ENCODE data around the gene TMEM18. TPM values are rescaled to one million over a fixed set of nuclear protein-coding genes. Genes with fewer than 3 reads are reported as not detected.

Gene TMEM18
- polyA plus RNA-seq, 1 of the 3 experiments (the other 2 are of a cell fraction): 29.3 TPM

DNA sequence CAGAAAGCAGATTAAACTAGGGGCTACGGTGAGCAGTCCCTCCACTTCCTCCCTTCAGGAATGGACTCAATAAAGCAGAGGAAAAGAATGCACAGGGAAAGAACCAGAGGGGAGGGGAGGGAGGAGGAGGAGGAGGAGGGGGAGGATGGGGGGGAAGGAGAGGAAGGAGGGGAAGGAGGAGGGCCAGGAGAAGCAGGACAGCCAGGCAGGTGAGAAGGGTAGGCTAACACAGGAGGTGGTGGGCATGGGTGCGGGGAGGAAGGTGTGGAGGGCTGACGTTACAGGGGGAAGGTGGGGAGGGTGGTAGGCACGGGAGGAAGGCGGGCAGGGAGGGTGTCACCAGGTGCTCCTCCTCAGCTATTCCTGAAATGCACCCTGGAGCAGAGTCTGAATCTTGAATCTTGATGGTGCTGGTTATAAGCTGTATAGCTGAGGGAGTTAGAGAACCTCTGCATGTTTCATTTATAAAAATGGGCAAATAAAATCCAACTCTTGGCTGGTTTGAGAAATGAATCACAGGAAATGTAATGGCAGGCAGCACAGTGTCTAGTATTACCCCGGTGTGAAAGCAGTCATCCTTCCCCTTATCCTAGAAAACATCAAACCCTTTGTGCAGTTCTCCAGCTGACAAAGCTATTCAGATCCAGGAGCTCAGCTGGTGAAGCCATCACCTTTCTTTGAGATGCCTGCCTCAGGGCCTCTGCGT, 3.4 kb downstream of the TMEM18 start (continued):
- TF ChIP-seq EZH2phosphoT487 (IDR thresholded peaks at IDR 0.05; ENCODE audit: borderline replicate concordance, low read depth) (no peak), FOXJ3 (CRISPR knock-in tag; IDR thresholded peaks at IDR 0.05) (no peak), NFIC (IDR thresholded peaks at IDR 0.05; ENCODE audit: borderline replicate concordance) (peak; percentile 22; the same call in 1 of the 2 replicates)
- TF ChIP-seq, protein P1, sequence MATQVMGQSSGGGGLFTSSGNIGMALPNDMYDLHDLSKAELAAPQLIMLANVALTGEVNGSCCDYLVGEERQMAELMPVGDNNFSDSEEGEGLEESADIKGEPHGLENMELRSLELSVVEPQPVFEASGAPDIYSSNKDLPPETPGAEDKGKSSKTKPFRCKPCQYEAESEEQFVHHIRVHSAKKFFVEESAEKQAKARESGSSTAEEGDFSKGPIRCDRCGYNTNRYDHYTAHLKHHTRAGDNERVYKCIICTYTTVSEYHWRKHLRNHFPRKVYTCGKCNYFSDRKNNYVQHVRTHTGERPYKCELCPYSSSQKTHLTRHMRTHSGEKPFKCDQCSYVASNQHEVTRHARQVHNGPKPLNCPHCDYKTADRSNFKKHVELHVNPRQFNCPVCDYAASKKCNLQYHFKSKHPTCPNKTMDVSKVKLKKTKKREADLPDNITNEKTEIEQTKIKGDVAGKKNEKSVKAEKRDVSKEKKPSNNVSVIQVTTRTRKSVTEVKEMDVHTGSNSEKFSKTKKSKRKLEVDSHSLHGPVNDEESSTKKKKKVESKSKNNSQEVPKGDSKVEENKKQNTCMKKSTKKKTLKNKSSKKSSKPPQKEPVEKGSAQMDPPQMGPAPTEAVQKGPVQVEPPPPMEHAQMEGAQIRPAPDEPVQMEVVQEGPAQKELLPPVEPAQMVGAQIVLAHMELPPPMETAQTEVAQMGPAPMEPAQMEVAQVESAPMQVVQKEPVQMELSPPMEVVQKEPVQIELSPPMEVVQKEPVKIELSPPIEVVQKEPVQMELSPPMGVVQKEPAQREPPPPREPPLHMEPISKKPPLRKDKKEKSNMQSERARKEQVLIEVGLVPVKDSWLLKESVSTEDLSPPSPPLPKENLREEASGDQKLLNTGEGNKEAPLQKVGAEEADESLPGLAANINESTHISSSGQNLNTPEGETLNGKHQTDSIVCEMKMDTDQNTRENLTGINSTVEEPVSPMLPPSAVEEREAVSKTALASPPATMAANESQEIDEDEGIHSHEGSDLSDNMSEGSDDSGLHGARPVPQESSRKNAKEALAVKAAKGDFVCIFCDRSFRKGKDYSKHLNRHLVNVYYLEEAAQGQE (IDR thresholded peaks at IDR 0.05; ENCODE audit: low read depth, low read length): no peak
- TF ChIP-seq, protein P2, sequence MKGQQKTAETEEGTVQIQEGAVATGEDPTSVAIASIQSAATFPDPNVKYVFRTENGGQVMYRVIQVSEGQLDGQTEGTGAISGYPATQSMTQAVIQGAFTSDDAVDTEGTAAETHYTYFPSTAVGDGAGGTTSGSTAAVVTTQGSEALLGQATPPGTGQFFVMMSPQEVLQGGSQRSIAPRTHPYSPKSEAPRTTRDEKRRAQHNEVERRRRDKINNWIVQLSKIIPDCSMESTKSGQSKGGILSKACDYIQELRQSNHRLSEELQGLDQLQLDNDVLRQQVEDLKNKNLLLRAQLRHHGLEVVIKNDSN (IDR thresholded peaks at IDR 0.05; ENCODE audit: borderline replicate concordance, low read depth): no peak

DNA sequence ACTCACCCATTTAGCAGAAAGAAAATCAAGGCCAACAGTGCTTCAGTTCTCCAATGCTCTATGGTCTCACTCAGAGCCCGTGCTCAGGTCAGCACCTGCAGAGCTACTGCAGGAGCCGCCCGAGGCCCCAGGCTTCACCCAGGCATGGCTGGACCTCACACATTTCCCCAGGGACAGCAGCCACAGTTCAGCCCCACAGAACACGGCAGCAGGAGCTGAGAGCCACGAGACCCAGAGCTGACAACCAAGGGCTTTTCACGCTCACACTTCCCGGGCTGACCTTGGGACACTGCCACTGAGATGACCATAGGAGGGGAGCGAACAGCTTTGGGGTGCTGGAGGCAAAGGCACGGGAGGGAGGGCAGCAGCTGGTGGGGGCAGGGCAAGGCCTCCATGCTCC, 4.2 kb downstream of the TMEM18 start:
- 97% methylated on average over 7 of the region's 9 CpGs for WGBS (ENCODE audit: low lambda C conversion rate)
- TF ChIP-seq RXRA (IDR thresholded peaks at IDR 0.05; ENCODE audit: borderline replicate concordance, low read depth) (no peak), GABPA (IDR thresholded peaks at IDR 0.05; ENCODE audit: low read depth) (no peak), JUND (IDR thresholded peaks at IDR 0.05) (no peak), MXI1 (IDR thresholded peaks at IDR 0.05; ENCODE audit: low read depth, low read length) (no peak), FOXM1 (IDR thresholded peaks at IDR 0.05; ENCODE audit: low read depth) (no peak), SIN3A (IDR thresholded peaks at IDR 0.05; ENCODE audit: borderline replicate concordance, low read depth, low read length) (no peak), RAD21 (IDR thresholded peaks at IDR 0.05; ENCODE audit: low read length) (no peak), FOXJ3 (CRISPR knock-in tag; IDR thresholded peaks at IDR 0.05) (no peak)
- TF ChIP-seq, protein P3, sequence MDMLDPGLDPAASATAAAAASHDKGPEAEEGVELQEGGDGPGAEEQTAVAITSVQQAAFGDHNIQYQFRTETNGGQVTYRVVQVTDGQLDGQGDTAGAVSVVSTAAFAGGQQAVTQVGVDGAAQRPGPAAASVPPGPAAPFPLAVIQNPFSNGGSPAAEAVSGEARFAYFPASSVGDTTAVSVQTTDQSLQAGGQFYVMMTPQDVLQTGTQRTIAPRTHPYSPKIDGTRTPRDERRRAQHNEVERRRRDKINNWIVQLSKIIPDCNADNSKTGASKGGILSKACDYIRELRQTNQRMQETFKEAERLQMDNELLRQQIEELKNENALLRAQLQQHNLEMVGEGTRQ (IDR thresholded peaks at IDR 0.05; ENCODE audit: borderline replicate concordance, low read depth, low read length): no peak
- CTCF ChIA-PET: interaction anchor here (1.8 kb wide), 1 partner anchor 143 kb away, joined by 9 read pairs; no protein-coding TSS in a partner anchor

More for the DNA sequence above, 4.2 kb downstream of the TMEM18 start:
- peak overlapping the region; percentile 89 for H3K4me2 ChIP-seq
- H3K9ac ChIP-seq: peak overlapping the region; percentile 45; the same call in 1 of the 2 replicates
- no peaks in the 10 kb centered on the region for H3K9me2 ChIP-seq
- no peak for DNase-seq
- H3K4me1 ChIP-seq (ENCODE audit: control insufficient read depth in 1 of 2, insufficient read depth in 2 of 2, low read depth in 1 of 2, low read length in 1 of 2): peaks cover 24 to 27% of the 10 kb centered on the region in 2 experiments
- H4K20me1 ChIP-seq (ENCODE audit: insufficient read depth): peaks cover 25% of the 10 kb centered on the region
- peak overlapping the region in 1 of 2 experiments; percentile 22; a peak in 1 of 4 replicates for H3K4me3 ChIP-seq (ENCODE audit: low read depth in 2 of 2, low read length in 1 of 2)
- H3K79me2 ChIP-seq (ENCODE audit: insufficient read depth): peaks cover 45% of the 10 kb centered on the region
- POLR2A ChIA-PET: no interaction called here
- no peaks in the 10 kb centered on the region for H3K9me3 ChIP-seq
- H2AFZ ChIP-seq (ENCODE audit: low read depth): no peak overlapping the region
- peaks cover 38% of the 10 kb centered on the region for H3F3A ChIP-seq (replicated peaks; ENCODE audit: insufficient read depth)
- H3K27ac ChIP-seq (ENCODE audit: low read depth in 2 of 2, low read length in 1 of 2): peak overlapping the region in 1 of 2 experiments; percentile 66; a peak in 3 of 4 replicates
- H3K36me3 ChIP-seq (replicated peaks in 1 of 2; ENCODE audit: control insufficient read depth in 1 of 2, insufficient read depth in 2 of 2, low read length in 1 of 2): peaks cover 25 to 54% of the 10 kb centered on the region in 2 experiments
- H3K27me3 ChIP-seq (ENCODE audit: insufficient read depth): no peaks in the 10 kb centered on the region

All from SK-N-SH (cell line).